ENCODE measurements around the gene FFAR2.
"Not testable (repeated sequence)": the region's sequence is repeated elsewhere in the genome, so short reads cannot be mapped to it uniquely, and the experiment has no call there.

The FFAR2 gene

DNA sequence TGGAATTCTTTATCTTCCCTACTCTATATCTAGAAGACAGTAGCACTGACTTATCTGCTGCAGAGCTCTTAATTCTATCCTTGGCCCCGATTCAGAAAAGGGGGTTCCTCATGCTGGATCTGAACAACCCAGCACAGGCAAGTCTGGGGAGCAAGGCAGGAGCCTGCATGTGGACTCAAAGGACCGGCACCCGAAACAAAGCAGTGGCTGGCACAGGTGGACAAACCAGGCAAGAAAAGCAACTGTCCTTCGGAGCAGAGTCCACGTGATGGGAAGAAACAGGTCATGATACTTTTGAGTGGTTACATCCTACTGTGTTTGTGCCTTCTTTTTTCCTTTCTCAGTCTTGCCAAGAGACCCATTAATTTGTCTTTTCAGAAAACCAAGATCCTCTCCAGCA, 38.9 kb upstream of the FFAR2 start:
- H3K27ac ChIP-seq (ENCODE audit: low read length) = no peak overlapping the region
- H3K27me3 ChIP-seq (ENCODE audit: low read depth, low read length) = no peaks in the 10 kb centered on the region
- H3K9me3 ChIP-seq (ENCODE audit: control insufficient read depth in 1 of 2, low read length in 2 of 2) = no peaks in the 10 kb centered on the region
- H3K36me3 ChIP-seq (ENCODE audit: control insufficient read depth in 1 of 2, insufficient read depth in 2 of 2, low read length in 2 of 2) = no peaks in the 10 kb centered on the region
- H3K4me1 ChIP-seq (ENCODE audit: control insufficient read depth in 1 of 2, insufficient read depth in 2 of 2, low read length in 2 of 2) = no peaks in the 10 kb centered on the region
- no peak overlapping the region for H3K4me3 ChIP-seq (ENCODE audit: low read depth in 1 of 2, low read length in 2 of 2)

DNA sequence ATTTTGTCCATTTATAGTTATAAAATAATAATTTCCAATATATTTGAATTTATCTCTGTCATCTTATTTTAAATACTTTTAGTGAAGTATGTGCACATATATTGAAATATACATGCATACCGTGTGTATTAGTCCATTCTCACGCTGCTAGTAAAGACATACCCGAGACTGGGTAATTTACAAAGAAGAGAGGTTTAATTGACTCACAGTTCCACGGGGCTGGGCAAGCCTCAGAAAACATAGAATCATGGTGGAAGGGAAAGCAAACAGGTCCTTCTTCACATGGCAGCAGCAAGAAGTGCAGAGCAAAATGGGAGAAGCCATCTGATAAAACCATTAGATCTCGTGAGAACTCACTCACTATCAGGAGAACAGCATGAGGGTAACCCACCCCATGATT, 37.6 kb upstream of the FFAR2 start:
- H3K4me3 ChIP-seq (ENCODE audit: low read depth in 1 of 2, low read length in 2 of 2) = no peak overlapping the region
- H3K27me3 ChIP-seq (ENCODE audit: low read depth, low read length) = no peaks in the 10 kb centered on the region
- no peaks in the 10 kb centered on the region for H3K9me3 ChIP-seq (ENCODE audit: control insufficient read depth in 1 of 2, low read length in 2 of 2)
- H3K4me1 ChIP-seq (ENCODE audit: control insufficient read depth in 1 of 2, insufficient read depth in 2 of 2, low read length in 2 of 2) = no peaks in the 10 kb centered on the region
- H3K36me3 ChIP-seq (ENCODE audit: control insufficient read depth in 1 of 2, insufficient read depth in 2 of 2, low read length in 2 of 2) = no peaks in the 10 kb centered on the region
- H3K27ac ChIP-seq (ENCODE audit: low read length) = no peak overlapping the region

DNA sequence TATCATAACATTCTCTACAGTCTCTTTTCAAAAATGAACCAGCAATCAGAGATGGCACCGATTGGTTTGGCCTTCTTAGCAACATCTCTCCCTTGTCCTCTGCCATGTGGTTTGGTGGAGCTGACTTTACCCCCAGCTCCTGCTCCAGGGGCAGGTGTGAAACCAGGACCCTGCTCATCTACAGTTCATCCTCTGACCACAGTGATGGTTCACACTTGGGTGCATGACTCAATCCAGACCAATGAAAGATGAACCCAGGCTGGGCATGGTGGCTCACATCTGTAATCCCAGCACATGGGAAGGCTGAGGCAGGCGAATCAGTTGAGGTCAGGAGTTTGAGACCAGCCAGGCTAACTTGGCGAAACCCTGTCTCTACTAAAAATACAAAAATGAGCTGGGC, 33.6 kb upstream of the FFAR2 start:
- no peak overlapping the region for H3K27ac ChIP-seq (ENCODE audit: low read length)
- no peaks in the 10 kb centered on the region for H3K9me3 ChIP-seq (ENCODE audit: control insufficient read depth in 1 of 2, low read length in 2 of 2)
- H3K36me3 ChIP-seq (ENCODE audit: control insufficient read depth in 1 of 2, insufficient read depth in 2 of 2, low read length in 2 of 2) = no peaks in the 10 kb centered on the region
- no peaks in the 10 kb centered on the region for H3K4me1 ChIP-seq (ENCODE audit: control insufficient read depth in 1 of 2, insufficient read depth in 2 of 2, low read length in 2 of 2)
- no peaks in the 10 kb centered on the region for H3K27me3 ChIP-seq (ENCODE audit: low read depth, low read length)
- H3K4me3 ChIP-seq (ENCODE audit: low read depth in 1 of 2, low read length in 2 of 2) = no peak overlapping the region

DNA sequence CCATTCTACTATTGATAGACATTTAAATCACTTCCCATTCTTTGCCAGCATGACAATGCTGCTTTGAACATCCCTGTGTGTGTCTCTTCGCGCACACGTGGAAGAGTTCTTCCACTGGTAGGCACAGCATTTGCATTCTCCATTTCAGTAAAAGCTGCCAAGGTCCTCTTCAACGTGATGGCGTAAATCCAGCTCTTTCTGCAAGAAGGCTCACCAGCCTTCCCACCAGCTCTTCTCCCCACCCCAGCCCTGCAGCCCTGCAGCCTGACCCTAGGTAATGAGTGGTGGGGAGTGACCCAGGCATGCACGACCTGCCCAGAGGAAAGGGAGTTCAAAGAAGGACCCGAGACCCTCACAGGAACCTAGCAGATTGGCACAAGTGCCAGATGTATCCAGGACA, 31.7 kb upstream of the FFAR2 start:
- Histone ChIP-seq H3K4me3 (ENCODE audit: low read depth in 1 of 2, low read length in 2 of 2) (no peak overlapping the region), H3K36me3 (ENCODE audit: control insufficient read depth in 1 of 2, insufficient read depth in 2 of 2, low read length in 2 of 2) (no peaks in the 10 kb centered on the region), H3K4me1 (ENCODE audit: control insufficient read depth in 1 of 2, insufficient read depth in 2 of 2, low read length in 2 of 2) (no peaks in the 10 kb centered on the region), H3K27ac (ENCODE audit: low read length) (no peak overlapping the region), H3K9me3 (ENCODE audit: control insufficient read depth in 1 of 2, low read length in 2 of 2) (no peaks in the 10 kb centered on the region), H3K27me3 (ENCODE audit: low read depth, low read length) (no peaks in the 10 kb centered on the region)

DNA sequence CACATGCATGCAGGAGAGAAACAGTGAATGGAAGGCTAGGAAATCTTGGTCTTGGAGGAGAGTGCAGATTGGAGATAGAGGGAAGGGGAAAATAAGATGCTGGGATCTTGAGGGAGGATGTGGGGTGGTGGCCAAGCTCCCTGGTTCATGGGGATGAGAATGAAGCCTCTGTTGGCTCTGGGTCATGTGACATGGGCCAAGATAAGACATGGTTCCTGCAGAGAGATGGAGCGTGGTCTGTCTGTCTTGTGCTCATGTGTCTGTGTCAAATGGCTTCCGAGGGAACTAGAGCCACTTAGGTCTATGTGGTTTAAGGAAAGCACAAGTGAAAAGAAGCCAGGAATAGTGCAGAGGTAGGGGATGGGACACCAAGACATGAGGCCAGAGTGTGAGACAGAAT, 30.8 kb upstream of the FFAR2 start:
- Histone ChIP-seq H3K4me1 (ENCODE audit: control insufficient read depth in 1 of 2, insufficient read depth in 2 of 2, low read length in 2 of 2) (no peaks in the 10 kb centered on the region), H3K27me3 (ENCODE audit: low read depth, low read length) (no peaks in the 10 kb centered on the region), H3K4me3 (ENCODE audit: low read depth in 1 of 2, low read length in 2 of 2) (no peak overlapping the region), H3K36me3 (ENCODE audit: control insufficient read depth in 1 of 2, insufficient read depth in 2 of 2, low read length in 2 of 2) (no peaks in the 10 kb centered on the region), H3K9me3 (ENCODE audit: control insufficient read depth in 1 of 2, low read length in 2 of 2) (no peaks in the 10 kb centered on the region), H3K27ac (ENCODE audit: low read length) (no peak overlapping the region)

DNA sequence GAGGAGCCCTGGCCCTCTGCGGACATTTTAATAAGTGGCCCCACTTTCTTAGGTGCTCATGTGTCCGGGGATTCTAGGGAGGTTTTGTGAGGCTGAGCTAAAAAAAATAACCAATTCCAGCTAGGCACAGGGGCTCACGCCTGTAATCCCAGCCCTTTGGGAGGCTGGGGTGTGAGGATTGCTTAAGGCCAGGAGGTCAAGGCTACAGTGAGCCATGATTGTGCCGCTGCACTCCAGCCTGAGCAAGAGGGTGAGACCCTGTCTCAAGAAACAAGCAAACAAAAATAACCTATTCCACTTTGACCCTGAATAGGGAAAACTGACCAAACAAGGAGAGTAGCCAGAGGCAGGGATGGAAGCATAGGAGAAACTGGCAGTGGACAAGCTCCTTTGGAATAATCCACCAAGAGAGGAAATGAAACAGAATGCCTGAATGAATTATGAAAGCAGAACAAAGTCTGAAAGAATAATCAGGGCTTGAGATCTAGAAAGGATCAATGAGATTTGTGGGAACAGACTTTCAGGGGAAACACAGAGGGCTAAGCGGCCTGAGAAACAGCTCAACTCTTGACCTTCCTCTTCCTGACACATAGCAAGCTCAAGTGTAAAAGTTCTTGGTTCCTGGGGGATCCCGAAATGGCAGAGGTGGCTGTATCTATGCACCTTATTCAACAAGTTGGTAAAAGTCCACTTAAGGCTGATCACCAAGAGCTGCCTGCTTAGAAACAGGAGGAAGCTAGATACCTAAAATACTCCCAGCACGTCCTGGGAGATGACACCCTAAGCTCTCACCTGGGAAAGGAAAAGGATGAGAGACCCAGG, 30.1 kb upstream of the FFAR2 start:
- H3K4me1 ChIP-seq (ENCODE audit: control insufficient read depth in 1 of 2, insufficient read depth in 2 of 2, low read length in 2 of 2) = no peaks in the 10 kb centered on the region
- H3K27ac ChIP-seq (ENCODE audit: low read length) = no peak overlapping the region
- no peaks in the 10 kb centered on the region for H3K36me3 ChIP-seq (ENCODE audit: control insufficient read depth in 1 of 2, insufficient read depth in 2 of 2, low read length in 2 of 2)
- H3K27me3 ChIP-seq (ENCODE audit: low read depth, low read length) = no peaks in the 10 kb centered on the region
- H3K9me3 ChIP-seq (ENCODE audit: control insufficient read depth in 1 of 2, low read length in 2 of 2) = no peaks in the 10 kb centered on the region
- no peak overlapping the region for H3K4me3 ChIP-seq (ENCODE audit: low read depth in 1 of 2, low read length in 2 of 2)

DNA sequence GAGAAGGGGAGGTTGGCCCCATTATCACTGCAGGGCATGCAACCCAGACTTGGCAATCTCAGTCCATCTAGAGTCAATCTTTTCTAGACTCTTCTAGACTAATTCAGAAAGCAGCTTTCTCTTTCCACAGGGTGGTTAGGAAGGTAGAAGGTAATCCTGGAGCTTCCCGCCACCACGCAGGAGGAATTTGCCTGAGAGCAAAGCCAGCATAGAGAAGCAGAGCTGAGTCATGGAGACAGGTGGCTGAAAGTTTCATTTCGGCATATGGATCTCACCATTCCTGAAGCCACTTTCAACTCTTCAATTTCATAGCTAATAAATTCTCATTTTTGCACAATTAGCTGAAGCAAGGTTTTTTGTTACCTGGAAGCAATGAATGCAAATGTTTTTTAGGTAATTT, 29.0 kb upstream of the FFAR2 start:
- no peaks in the 10 kb centered on the region for H3K4me1 ChIP-seq (ENCODE audit: control insufficient read depth in 1 of 2, insufficient read depth in 2 of 2, low read length in 2 of 2)
- no peak overlapping the region for H3K4me3 ChIP-seq (ENCODE audit: low read depth in 1 of 2, low read length in 2 of 2)

DNA sequence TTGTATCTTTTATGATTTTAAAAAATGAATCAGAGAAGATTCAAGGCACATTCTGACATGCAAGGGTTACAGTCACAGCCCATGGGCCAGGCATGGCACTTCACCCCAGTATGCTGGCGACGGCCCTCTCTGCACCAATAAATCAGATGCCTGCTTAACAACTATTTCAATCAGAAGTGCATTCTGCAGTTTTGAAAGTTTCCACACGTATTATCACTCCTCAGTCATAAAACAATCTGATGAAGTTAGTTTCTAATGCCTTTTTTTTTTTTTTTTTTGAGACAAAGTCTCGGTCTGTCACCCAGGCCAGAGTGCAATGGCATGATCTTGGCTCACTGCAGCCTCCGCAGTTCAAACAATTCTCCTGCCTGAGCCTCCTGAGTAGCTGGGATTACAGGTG, 28.3 kb upstream of the FFAR2 start:
- no peaks in the 10 kb centered on the region for H3K4me1 ChIP-seq (ENCODE audit: control insufficient read depth in 1 of 2, insufficient read depth in 2 of 2, low read length in 2 of 2)
- no peaks in the 10 kb centered on the region for H3K9me3 ChIP-seq (ENCODE audit: control insufficient read depth in 1 of 2, low read length in 2 of 2)
- H3K4me3 ChIP-seq (ENCODE audit: low read depth in 1 of 2, low read length in 2 of 2) = no peak overlapping the region
- H3K27me3 ChIP-seq (ENCODE audit: low read depth, low read length) = no peaks in the 10 kb centered on the region
- H3K36me3 ChIP-seq (ENCODE audit: control insufficient read depth in 1 of 2, insufficient read depth in 2 of 2, low read length in 2 of 2) = no peaks in the 10 kb centered on the region
- H3K27ac ChIP-seq (ENCODE audit: low read length) = no peak overlapping the region

More for the DNA sequence above, 29.0 kb upstream of the FFAR2 start:
- H3K36me3 ChIP-seq (ENCODE audit: control insufficient read depth in 1 of 2, insufficient read depth in 2 of 2, low read length in 2 of 2) = no peaks in the 10 kb centered on the region
- no peaks in the 10 kb centered on the region for H3K9me3 ChIP-seq (ENCODE audit: control insufficient read depth in 1 of 2, low read length in 2 of 2)
- no peaks in the 10 kb centered on the region for H3K27me3 ChIP-seq (ENCODE audit: low read depth, low read length)
- H3K27ac ChIP-seq (ENCODE audit: low read length) = no peak overlapping the region

DNA sequence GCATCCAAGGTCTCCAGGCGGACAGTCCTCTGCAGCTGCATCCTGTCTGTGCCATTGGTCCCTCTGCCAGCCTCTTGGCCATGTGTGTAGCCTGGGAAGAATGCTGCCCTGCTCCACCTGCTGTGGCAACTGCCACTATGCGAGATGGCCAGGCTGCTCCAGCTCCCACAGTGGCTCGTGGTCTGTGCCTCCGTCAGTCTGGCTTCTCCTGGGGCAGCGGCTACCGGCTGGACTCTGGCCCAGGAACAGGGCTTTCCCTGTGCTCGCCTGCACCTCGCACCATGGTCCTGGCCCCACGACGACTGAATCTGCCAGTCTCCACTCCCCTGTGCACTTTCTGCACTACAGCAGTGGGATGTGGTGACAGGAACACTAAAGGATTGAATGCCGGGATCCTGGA, 26.7 kb upstream of the FFAR2 start:
- Histone ChIP-seq H3K36me3 (ENCODE audit: control insufficient read depth in 1 of 2, insufficient read depth in 2 of 2, low read length in 2 of 2) (no peaks in the 10 kb centered on the region), H3K27ac (ENCODE audit: low read length) (no peak overlapping the region), H3K27me3 (ENCODE audit: low read depth, low read length) (no peaks in the 10 kb centered on the region)

DNA sequence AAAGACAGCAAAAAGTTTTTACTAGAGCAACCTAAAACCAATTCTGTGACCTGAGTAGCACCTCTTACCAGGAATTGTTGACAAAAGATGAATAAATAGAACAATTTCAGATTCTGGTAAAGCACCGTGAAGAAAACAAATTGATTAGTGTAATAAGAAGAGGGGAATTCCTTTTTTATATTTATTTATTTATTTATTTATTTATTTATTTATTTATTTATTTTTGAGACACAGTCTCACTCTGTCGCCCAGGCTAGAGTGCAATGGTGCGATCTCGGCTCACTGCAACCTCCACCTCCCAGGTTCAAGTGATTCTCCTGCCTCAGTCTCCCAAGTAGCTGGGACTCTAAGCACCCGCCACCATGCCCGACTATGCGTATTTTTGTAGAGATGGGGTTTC, 24.7 kb upstream of the FFAR2 start:
- H3K27me3 ChIP-seq (ENCODE audit: low read depth, low read length); H3K4me1 ChIP-seq (ENCODE audit: control insufficient read depth in 1 of 2, insufficient read depth in 2 of 2, low read length in 2 of 2); H3K36me3 ChIP-seq (ENCODE audit: control insufficient read depth in 1 of 2, insufficient read depth in 2 of 2, low read length in 2 of 2); H3K4me3 ChIP-seq (ENCODE audit: low read depth in 1 of 2, low read length in 2 of 2); H3K27ac ChIP-seq (ENCODE audit: low read length); H3K9me3 ChIP-seq (ENCODE audit: control insufficient read depth in 1 of 2, low read length in 2 of 2): not testable (repeated sequence)

More for the DNA sequence above, 26.7 kb upstream of the FFAR2 start:
- Histone ChIP-seq H3K9me3 (ENCODE audit: control insufficient read depth in 1 of 2, low read length in 2 of 2) (no peaks in the 10 kb centered on the region), H3K4me1 (ENCODE audit: control insufficient read depth in 1 of 2, insufficient read depth in 2 of 2, low read length in 2 of 2) (no peaks in the 10 kb centered on the region), H3K4me3 (ENCODE audit: low read depth in 1 of 2, low read length in 2 of 2) (no peak overlapping the region)

DNA sequence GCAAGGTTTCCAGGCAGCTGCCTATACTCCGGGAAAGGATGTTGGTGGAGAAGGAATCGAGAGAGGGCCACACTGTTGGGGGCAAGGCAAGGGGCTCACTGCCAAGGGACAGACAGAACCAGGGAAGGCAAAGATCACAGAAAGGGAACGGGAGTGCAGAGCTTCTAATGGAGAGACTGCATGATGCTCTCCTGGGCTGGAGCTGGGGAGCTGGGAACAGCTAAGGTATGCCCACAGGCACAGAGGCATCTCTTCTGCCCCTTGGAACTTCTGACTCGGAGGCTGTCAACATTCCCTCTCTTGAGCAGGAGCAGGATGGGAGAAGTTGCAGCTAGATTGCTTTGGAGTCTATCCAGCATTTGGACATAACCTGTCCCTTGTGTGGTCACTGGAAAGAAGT, 22.4 kb upstream of the FFAR2 start:
- Histone ChIP-seq H3K4me1 (ENCODE audit: control insufficient read depth in 1 of 2, insufficient read depth in 2 of 2, low read length in 2 of 2) (no peaks in the 10 kb centered on the region), H3K9me3 (ENCODE audit: control insufficient read depth in 1 of 2, low read length in 2 of 2) (no peaks in the 10 kb centered on the region), H3K4me3 (ENCODE audit: low read depth in 1 of 2, low read length in 2 of 2) (no peak overlapping the region), H3K27ac (ENCODE audit: low read length) (no peak overlapping the region), H3K27me3 (ENCODE audit: low read depth, low read length) (no peaks in the 10 kb centered on the region), H3K36me3 (ENCODE audit: control insufficient read depth in 1 of 2, insufficient read depth in 2 of 2, low read length in 2 of 2) (no peaks in the 10 kb centered on the region)

DNA sequence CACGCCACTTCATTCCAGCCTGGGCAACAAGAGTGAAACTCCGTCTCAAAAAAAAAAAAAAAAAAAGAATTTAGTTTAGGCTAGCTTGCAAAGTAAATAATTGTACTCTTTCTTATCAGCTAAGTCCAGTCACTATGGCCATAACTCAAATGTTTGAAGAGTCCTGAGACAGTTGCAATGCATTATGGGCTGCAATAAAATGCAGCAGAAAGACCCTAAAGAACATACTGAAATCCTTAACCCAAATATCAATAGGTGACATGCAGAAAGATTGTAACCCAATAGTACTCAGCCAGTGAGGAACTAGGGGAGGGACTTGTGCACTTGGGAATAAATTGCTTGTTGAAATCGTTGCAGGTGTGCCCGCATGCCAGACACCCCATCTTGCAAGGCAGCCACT, 20.9 kb upstream of the FFAR2 start:
- peaks cover 0 to 8% of the 10 kb centered on the region in 2 donors for H3K9me3 ChIP-seq (ENCODE audit: control insufficient read depth in 1 of 2, low read length in 2 of 2)
- no peaks in the 10 kb centered on the region for H3K36me3 ChIP-seq (ENCODE audit: control insufficient read depth in 1 of 2, insufficient read depth in 2 of 2, low read length in 2 of 2)
- H3K4me1 ChIP-seq (ENCODE audit: control insufficient read depth in 1 of 2, insufficient read depth in 2 of 2, low read length in 2 of 2) = no peaks in the 10 kb centered on the region
- no peaks in the 10 kb centered on the region for H3K27me3 ChIP-seq (ENCODE audit: low read depth, low read length)
- no peak overlapping the region for H3K27ac ChIP-seq (ENCODE audit: low read length)
- H3K4me3 ChIP-seq (ENCODE audit: low read depth in 1 of 2, low read length in 2 of 2) = no peak overlapping the region
